ENCODE data around the gene ABCF3. TPM values are rescaled to one million over a fixed set of nuclear protein-coding genes. Genes with fewer than 3 reads are reported as not detected.

Gene ABCF3
- total RNA-seq, 2 experiments from 2014 or later: 61.3 to 68.7 TPM

GRCh38 chr3:184171562-184171961, 14.4 kb upstream of the ABCF3 start:
- Mint-ChIP-seq H3K27ac (no peak overlapping the region), H3K27me3 (no peaks in the 10 kb centered on the region), H3K9me3 (no peaks in the 10 kb centered on the region), H3K4me3 (no peak overlapping the region), H3K4me1 (ENCODE audit: low read depth) (peaks cover 14% of the 10 kb centered on the region), H3K36me3 (ENCODE audit: low read depth) (peaks cover 1% of the 10 kb centered on the region)
- intact Hi-C loops (cut with micrococcal nuclease): no loop called here
- TF ChIP-seq CTCF (IDR thresholded peaks at IDR 0.05): no peak
- ChIA-PET CTCF (no interaction called here), POLR2A (interaction anchor here (0.7 to 1.2 kb wide), 2 partner anchors 11 to 16 kb away, joined by 3 to 5 read pairs; partner anchors contain the start of gene DVL3)
- ATAC-seq (no peak), DNase-seq (no peak)

- H3K27ac Mint-ChIP-seq: no peak overlapping the region
- intact Hi-C loops (cut with micrococcal nuclease): no loop called here
- POLR2A ChIA-PET: interaction anchor here (0.6 to 3.0 kb wide), 6 partner anchors 13 to 557 kb away, joined by 3 to 12 read pairs (median 4); partner anchors contain the start of gene ABCF3
- TF ChIP-seq CTCF (IDR thresholded peaks at IDR 0.05): no peak
- no peak for DNase-seq
- no peaks in the 10 kb centered on the region for H3K27me3 Mint-ChIP-seq
- ATAC-seq: no peak
- peaks cover 25% of the 10 kb centered on the region for H3K4me1 Mint-ChIP-seq (ENCODE audit: low read depth)
- H3K36me3 Mint-ChIP-seq (ENCODE audit: low read depth): peaks cover 7% of the 10 kb centered on the region
- no peak overlapping the region for H3K4me3 Mint-ChIP-seq
- CTCF ChIA-PET: interaction anchor here (0.7 to 1.7 kb wide), 6 partner anchors 12 to 277 kb away, joined by 3 to 5 read pairs (median 3); no protein-coding TSS in a partner anchor
- H3K9me3 Mint-ChIP-seq: no peaks in the 10 kb centered on the region
Measured at GRCh38 chr3:184172681-184173373, 13.2 kb upstream of the ABCF3 start.

- no peak overlapping the region for H3K27ac Mint-ChIP-seq
- CTCF ChIA-PET: interaction anchor here (1.2 to 1.7 kb wide), 6 partner anchors 12 to 277 kb away, joined by 3 to 8 read pairs (median 4); no protein-coding TSS in a partner anchor
- DNase-seq (no peak), ATAC-seq (no peak)
- no peaks in the 10 kb centered on the region for H3K9me3 Mint-ChIP-seq
- H3K4me3 Mint-ChIP-seq: no peak overlapping the region
- peaks cover 9% of the 10 kb centered on the region for H3K36me3 Mint-ChIP-seq (ENCODE audit: low read depth)
- no peaks in the 10 kb centered on the region for H3K27me3 Mint-ChIP-seq
- POLR2A ChIA-PET: interaction anchor here (0.6 to 3.0 kb wide), 5 partner anchors 11 to 558 kb away, joined by 3 to 12 read pairs (median 4); partner anchors contain the start of genes ABCF3 and DVL3
- TF ChIP-seq CTCF (IDR thresholded peaks at IDR 0.05): no peak
- H3K4me1 Mint-ChIP-seq (ENCODE audit: low read depth): peaks cover 29% of the 10 kb centered on the region
- intact Hi-C loops (cut with micrococcal nuclease): no loop called here
Measured at GRCh38 chr3:184173374-184173722, 12.7 kb upstream of the ABCF3 start.

GRCh38 chr3:184174284-184174645, 11.7 kb upstream of the ABCF3 start:
- Mint-ChIP-seq H3K27ac (peak overlapping the region; percentile 61), H3K4me3 (peak overlapping the region; percentile 85), H3K9me3 (no peaks in the 10 kb centered on the region), H3K36me3 (ENCODE audit: low read depth) (peaks cover 16% of the 10 kb centered on the region), H3K27me3 (no peaks in the 10 kb centered on the region), H3K4me1 (ENCODE audit: low read depth) (peaks cover 29% of the 10 kb centered on the region)
- POLR2A ChIA-PET: interaction anchor here (0.5 to 3.0 kb wide), 4 partner anchors 10 to 35 kb away, joined by 3 to 12 read pairs (median 5); partner anchors contain the start of genes ABCF3 and DVL3
- TF ChIP-seq CTCF (IDR thresholded peaks at IDR 0.05): no peak
- intact Hi-C loops (cut with micrococcal nuclease): loop anchor here (2.0 kb wide), 1 partner anchor 125 kb away; the partner anchor contains the start of gene PSMD2
- CTCF ChIA-PET: interaction anchor here (0.7 to 1.5 kb wide), 6 partner anchors 10 to 289 kb away, joined by 3 to 8 read pairs (median 4); partner anchors contain the start of gene PARL
- ATAC-seq (no peak), DNase-seq (no peak)

Data from activated CD8-positive, alpha-beta T cell treated with anti-CD3 and anti-CD28 coated beads for 36 hours (primary cell).